T-helper 1 cell treated with Interleukin-12 subunit alpha and Interleukin-12 subunit beta and Interleukin-4 antibody, amounts not matched to agents 30 ng/mL and 1 ng/mL, for 36 hours (primary cell): ENCODE data around the gene FAM13B. TPM values are rescaled to one million over a fixed set of nuclear protein-coding genes. Genes with fewer than 3 reads are reported as not detected.
"Not testable (repeated sequence)": the region's sequence is repeated elsewhere in the genome, so short reads cannot be mapped to it uniquely, and the experiment has no call there.

ENCODE experiments used
- intact Hi-C: fragments of 100-400 bp; cut with micrococcal nuclease; formaldehyde crosslinking; loops from one replicate; pipeline ENCODE4 v1.15.1; 2024
- total RNA-seq: library from RNA; stranded (reverse); gene quantifications from 2 replicates; pipeline ENCODE4 v1.2.3, GENCODE V29; 2022

FAM13B gene
- total RNA-seq, 1 donor from 2014 or later = 35.4 TPM

- intact Hi-C loops = no loop called here
These were observed 43.5 kb downstream of the FAM13B start for GRCh38 chr5:137989419-137989818.

DNA sequence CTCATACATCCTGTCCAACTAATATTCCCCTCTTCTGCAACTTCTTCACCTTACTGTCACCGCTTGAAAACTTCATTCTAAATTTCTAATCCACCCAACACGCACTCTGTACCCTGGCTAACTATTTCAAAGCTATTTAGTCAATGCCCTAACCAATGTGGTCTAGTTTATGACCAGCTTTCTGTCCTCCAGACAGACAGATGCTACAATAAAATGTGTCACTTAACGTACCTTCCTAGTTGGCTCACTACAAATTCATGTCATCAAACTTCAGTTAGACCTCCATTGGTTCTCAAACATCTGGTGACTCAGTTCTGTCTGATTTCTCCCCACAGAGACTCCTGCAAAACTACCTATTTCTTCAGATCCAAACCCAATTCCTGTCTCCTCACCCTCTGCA is 57.7 kb downstream of the FAM13B start:
- intact Hi-C loops = no loop called here

- intact Hi-C loops = not testable (repeated sequence)
These were observed 62.5 kb downstream of the FAM13B start for GRCh38 chr5:137970384-137970783.

DNA sequence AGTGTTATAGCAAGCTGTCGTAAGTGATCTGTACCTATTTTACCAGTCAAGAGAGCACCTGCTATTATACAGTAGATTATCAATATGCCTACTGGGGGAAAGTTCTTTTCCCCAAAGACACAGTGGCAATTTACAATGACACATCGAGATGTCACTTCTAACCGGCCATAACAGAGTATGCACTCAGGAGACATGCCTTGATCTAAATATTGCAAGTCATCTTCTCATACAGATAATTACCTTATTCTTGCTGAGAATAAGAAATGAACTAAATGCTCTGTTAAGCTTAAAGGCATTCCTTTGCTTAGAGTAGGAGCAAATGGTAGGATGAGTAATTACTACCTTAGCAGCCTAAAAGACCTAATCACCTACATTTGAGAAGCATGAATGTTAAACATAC is 72.1 kb downstream of the FAM13B start:
- intact Hi-C loops = no loop called here

DNA sequence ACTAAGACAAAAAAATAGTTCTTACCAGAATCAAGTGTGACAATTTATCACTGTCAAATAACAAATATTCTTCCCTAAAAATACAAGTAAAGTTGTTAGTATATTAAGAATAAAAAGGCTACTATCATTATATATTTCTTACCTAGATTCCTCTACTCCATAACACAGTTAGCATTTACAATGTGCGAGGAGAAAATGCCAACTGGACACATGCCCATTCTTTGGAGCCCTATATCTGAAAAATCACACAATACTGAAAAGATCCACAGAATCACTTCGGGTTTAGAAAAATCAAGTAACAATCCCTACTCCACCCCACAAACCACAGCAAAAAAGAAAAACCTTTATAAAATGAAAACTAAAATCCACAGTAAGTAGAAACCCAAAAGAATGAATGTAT is 72.7 kb downstream of the FAM13B start:
- intact Hi-C loops = no loop called here

- intact Hi-C loops = no loop called here
These were observed 73.4 kb downstream of the FAM13B start for GRCh38 chr5:137959488-137959887.

- intact Hi-C loops = no loop called here
These were observed 74.9 kb downstream of the FAM13B start for GRCh38 chr5:137957948-137958347.

DNA sequence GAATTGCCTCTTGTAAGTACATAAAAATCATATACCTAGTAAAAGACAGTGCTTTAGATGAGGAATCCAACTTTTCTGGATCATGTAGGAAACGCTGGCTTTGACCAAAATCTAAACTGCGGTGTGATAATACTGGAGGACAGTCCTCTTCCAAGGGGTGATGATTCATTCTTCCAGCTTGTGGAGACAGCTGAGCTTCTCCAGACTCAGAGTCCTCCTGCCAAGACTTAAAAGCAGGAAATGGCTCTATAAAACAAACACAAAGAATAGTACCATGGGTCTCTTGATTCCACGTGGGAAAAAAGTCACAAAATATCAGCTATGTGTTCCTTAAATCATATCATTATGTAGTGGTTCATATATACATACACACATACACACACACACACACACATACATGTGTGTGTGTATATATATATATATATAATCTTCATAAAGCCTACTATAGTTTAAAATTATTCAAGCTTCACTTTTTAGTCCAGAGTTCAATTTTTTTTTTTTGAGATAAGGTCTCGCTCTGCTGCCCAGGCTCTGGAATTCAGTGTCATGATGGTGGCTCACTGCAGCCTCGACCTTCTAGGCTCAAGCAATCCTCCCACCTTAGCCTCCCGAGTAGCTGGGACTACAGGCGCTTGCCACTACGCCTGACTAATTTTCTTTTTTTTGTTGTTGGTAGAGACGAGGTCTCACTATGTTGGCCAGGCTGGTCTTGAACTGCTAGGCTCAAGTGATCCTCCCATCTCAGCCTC is 78.6 kb downstream of the FAM13B start:
- intact Hi-C loops = no loop called here

GRCh38 chr5:137945825-137946224 is 87.1 kb downstream of the FAM13B start:
- intact Hi-C loops = no loop called here

DNA sequence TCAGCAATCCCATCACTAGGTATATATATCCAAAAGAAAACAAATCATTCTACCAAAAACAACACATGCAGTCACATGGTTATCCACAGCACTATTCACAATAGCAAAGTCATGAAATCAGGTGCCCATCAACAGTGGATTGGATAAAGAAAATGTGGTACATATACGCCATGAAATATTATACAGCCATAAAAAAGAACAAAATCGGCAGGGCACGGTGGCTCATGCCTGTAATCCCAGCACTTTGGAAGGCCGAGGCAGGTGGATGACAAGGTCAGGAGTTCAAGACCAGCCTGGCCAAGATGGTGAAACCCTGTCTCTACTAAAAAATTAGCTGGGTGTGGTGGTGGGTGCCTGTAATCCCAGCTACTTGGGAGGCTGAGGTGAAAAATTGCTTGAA is 88.6 kb downstream of the FAM13B start:
- intact Hi-C loops = not testable (repeated sequence)

- intact Hi-C loops = no loop called here
These were observed 93.5 kb downstream of the FAM13B start for GRCh38 chr5:137939331-137939730.

GRCh38 chr5:137938751-137939143 is 94.1 kb downstream of the FAM13B start:
- intact Hi-C loops = no loop called here

DNA sequence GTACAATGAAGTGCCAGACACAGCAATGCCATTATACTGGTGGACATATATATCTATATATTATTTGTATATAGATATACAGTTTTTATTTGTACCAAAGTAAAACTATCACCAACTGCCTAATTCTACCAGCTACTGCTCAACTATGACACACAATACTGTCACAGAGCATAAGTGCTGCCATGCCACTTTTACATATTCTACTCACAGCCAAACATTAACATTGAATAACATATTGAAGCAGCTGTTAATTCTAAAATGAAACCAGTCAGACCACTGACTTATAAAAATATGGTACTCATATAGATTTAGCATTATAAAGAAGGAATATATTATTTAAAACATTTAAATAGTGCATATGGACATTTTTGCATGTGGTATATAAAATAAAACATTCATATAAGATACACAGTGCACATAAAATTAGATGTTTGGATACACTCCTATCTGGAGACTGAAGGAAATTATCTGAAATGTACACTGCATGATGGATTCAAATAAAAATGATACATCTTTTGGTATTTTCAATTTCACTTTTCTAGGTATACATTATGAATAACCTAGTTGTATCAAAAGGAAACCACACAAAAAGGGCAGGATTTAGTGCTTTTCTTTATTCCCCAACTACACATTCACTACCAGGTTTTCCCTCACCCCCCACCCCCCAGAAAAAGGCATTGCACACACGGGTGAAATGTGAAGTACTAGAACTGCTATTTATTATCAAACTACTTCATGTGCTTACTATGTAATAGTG is 94.7 kb downstream of the FAM13B start:
- intact Hi-C loops = no loop called here

GRCh38 chr5:137935694-137936093 is 97.2 kb downstream of the FAM13B start:
- intact Hi-C loops = no loop called here

DNA sequence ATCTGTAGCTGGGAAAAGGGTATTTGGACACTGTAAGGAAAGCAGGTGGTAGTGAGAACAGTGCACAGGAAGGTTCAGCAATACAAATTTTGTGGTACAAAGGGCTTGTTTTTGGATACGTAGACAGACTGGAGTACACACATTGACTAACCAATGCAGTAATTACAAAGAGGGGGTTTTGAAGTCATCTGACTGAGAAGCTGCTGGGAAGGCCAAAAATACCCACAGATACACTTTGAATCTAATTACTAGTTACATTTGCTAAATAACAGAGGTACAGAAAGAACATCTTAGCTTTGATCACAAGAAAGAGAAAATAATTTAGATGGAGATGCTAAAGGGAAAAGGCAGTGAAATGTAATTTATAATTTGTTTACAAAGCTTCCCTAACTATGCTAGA is 97.7 kb downstream of the FAM13B start:
- intact Hi-C loops = no loop called here

DNA sequence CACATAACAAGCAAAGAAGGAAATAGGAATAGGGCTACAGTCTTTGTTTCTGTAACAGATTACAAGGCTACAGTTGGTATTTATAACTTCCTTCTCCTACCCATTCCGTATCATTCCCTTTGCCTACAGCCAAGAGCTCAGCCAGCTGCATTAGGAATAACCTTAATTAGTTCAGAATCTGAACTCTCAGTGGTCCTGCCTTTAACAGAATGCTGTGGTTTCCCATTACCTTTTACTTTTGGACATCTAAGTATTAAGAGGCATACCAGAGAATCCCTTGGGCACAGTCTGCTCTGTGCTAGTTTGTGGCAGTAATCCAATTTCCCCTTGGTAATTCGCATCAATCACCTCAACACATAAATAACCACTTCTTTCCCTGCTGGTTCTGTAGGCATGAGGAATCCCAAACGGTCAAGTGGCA is 99.4 kb downstream of the FAM13B start:
- intact Hi-C loops = no loop called here

- intact Hi-C loops = no loop called here
These were observed 100.1 kb downstream of the FAM13B start for GRCh38 chr5:137932800-137933199.

- intact Hi-C loops = no loop called here
These were observed 109.0 kb downstream of the FAM13B start for GRCh38 chr5:137923856-137924255.

GRCh38 chr5:137921931-137922330 is 110.9 kb downstream of the FAM13B start:
- intact Hi-C loops = no loop called here

DNA sequence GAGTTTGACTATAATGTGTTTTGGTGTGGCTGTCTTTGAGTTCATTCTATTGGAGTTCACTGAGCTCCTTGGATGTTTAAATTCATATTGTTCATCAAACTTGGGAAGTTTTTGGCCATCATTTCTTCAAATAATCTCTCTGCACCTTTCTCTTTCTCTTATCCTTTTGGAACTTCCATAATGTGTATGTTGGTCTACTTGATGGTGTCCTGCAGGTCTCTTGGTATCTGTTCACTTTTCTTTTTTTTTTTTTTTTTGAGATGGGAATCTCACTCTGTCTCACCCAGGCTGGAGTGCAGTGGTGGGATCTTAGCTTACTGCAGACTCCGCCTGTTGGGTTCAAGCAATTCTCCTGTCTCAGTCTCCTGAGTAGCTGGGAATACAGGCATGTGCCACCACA is 116.0 kb downstream of the FAM13B start:
- intact Hi-C loops = no loop called here

GRCh38 chr5:137914758-137915157 is 118.1 kb downstream of the FAM13B start:
- intact Hi-C loops = no loop called here

- intact Hi-C loops = no loop called here
These were observed 130.3 kb downstream of the FAM13B start for GRCh38 chr5:137902408-137903133.
